ENCODE measurements around the gene RAB20.
"Not testable (repeated sequence)": the region's sequence is repeated elsewhere in the genome, so short reads cannot be mapped to it uniquely, and the experiment has no call there.

Gene RAB20

GRCh38 chr13:110574161-110574560 lies 12.6 kb upstream of the RAB20 start:
- no peak for DNase-seq

GRCh38 chr13:110572778-110573118 lies 11.2 kb upstream of the RAB20 start:
- DNase-seq: no peak

GRCh38 chr13:110571896-110572777 lies 10.6 kb upstream of the RAB20 start:
- no peak for DNase-seq

GRCh38 chr13:110570886-110571285 lies 9.4 kb upstream of the RAB20 start:
- DNase-seq: no peak

- not testable (repeated sequence) for DNase-seq
Measured at GRCh38 chr13:110569962-110570361, 8.4 kb upstream of the RAB20 start.

GRCh38 chr13:110568612-110569011 lies 7.1 kb upstream of the RAB20 start:
- no peak for DNase-seq

GRCh38 chr13:110566171-110566570 lies 4.6 kb upstream of the RAB20 start:
- DNase-seq: no peak

GRCh38 chr13:110565296-110565695 lies 3.8 kb upstream of the RAB20 start:
- no peak for DNase-seq

- DNase-seq: no peak
Measured at GRCh38 chr13:110564472-110564985, 3.0 kb upstream of the RAB20 start.

- no peak for DNase-seq
Measured at GRCh38 chr13:110563463-110563774, 1.9 kb upstream of the RAB20 start.

- no peak for DNase-seq
Measured at GRCh38 chr13:110562696-110563462, 1.4 kb upstream of the RAB20 start.

GRCh38 chr13:110562036-110562597 lies 595 bp upstream of the RAB20 start:
- DNase-seq: no peak

- DNase-seq: no peak
Measured at GRCh38 chr13:110560601-110561343, 750 bp downstream of the RAB20 start.

GRCh38 chr13:110559986-110560385 lies 1.5 kb downstream of the RAB20 start:
- no peak for DNase-seq

- DNase-seq: no peak
Measured at GRCh38 chr13:110559429-110559943, 2.0 kb downstream of the RAB20 start.

- no peak for DNase-seq
Measured at GRCh38 chr13:110557610-110558305, 3.8 kb downstream of the RAB20 start.

- no peak for DNase-seq
Measured at GRCh38 chr13:110557082-110557481, 4.4 kb downstream of the RAB20 start.

GRCh38 chr13:110556224-110556606 lies 5.3 kb downstream of the RAB20 start:
- DNase-seq: no peak

- no peak for DNase-seq
Measured at GRCh38 chr13:110555601-110556223, 5.8 kb downstream of the RAB20 start.

GRCh38 chr13:110554946-110555345 lies 6.6 kb downstream of the RAB20 start:
- no peak for DNase-seq

- DNase-seq: no peak
Measured at GRCh38 chr13:110554227-110554836, 7.2 kb downstream of the RAB20 start.
